Epithelial cell of proximal tubule (primary cell): Measurements from ENCODE around the gene AKR1B15. TPM values are rescaled to one million over a fixed set of nuclear protein-coding genes. Genes with fewer than 3 reads are reported as not detected.
"Not testable (repeated sequence)": the region's sequence is repeated elsewhere in the genome, so short reads cannot be mapped to it uniquely, and the experiment has no call there.

Experiments
- DNase-seq: peaks from one replicate; pipeline ENCODE4 v3.0.0-alpha.2; 2011; ENCODE audit warnings: low read depth
- H3K4me3 ChIP-seq: 2 replicates; pipeline ENCODE4 v1.5.1; 2011; ENCODE audit warnings: low read depth, mild to moderate bottlenecking, low read length
- CTCF ChIP-seq: conservative IDR thresholded peaks from 2 replicates; pipeline ENCODE4 v1.5.1; 2012; ENCODE audit warnings: low read depth, mild to moderate bottlenecking, low read length
- total RNA-seq: library from RNA; depleted of rRNA; stranded (reverse); fragments of >200 nt; gene quantifications from 2 replicates; pipeline ENCODE4 v1.2.3, GENCODE V29; 2015

Gene AKR1B15
- total RNA-seq, 1 donor from 2014 or later = not detected

- no peak for DNase-seq
- TF ChIP-seq CTCF = no peak
- H3K4me3 ChIP-seq = no peak overlapping the region
These were observed 18.4 kb upstream of the AKR1B15 start for GRCh38 chr7:134530460-134530859.

GRCh38 chr7:134532180-134532953, 16.5 kb upstream of the AKR1B15 start:
- TF ChIP-seq CTCF = no peak
- DNase-seq = no peak
- H3K4me3 ChIP-seq = no peak overlapping the region

- no peak for TF ChIP-seq CTCF
- DNase-seq = no peak
- H3K4me3 ChIP-seq = no peak overlapping the region
These were observed 16.0 kb upstream of the AKR1B15 start for GRCh38 chr7:134532954-134533218.

- DNase-seq = no peak
- H3K4me3 ChIP-seq = no peak overlapping the region
- no peak for TF ChIP-seq CTCF
These were observed 15.6 kb upstream of the AKR1B15 start for GRCh38 chr7:134533288-134533771.

GRCh38 chr7:134534633-134535032, 14.3 kb upstream of the AKR1B15 start:
- no peak for DNase-seq
- TF ChIP-seq CTCF = no peak
- H3K4me3 ChIP-seq = no peak overlapping the region

- no peak for DNase-seq
- no peak for TF ChIP-seq CTCF
- no peak overlapping the region for H3K4me3 ChIP-seq
These were observed 13.5 kb upstream of the AKR1B15 start for GRCh38 chr7:134535272-134535918.

- H3K4me3 ChIP-seq = no peak overlapping the region
- DNase-seq = no peak
- no peak for TF ChIP-seq CTCF
These were observed 13.0 kb upstream of the AKR1B15 start for GRCh38 chr7:134535919-134536299.

GRCh38 chr7:134536558-134536957, 12.4 kb upstream of the AKR1B15 start:
- not testable (repeated sequence) for H3K4me3 ChIP-seq, DNase-seq

GRCh38 chr7:134537273-134537781, 11.6 kb upstream of the AKR1B15 start:
- DNase-seq, H3K4me3 ChIP-seq: not testable (repeated sequence)
